T-helper 2 cell treated with Interferon-gamma antibody and Interleukin-4, amounts not matched to agents 5 μg/mL and 100 μg/mL, for 36 hours (primary cell): Measurements from ENCODE around the gene L3MBTL3.
"Not testable (repeated sequence)": the region's sequence is repeated elsewhere in the genome, so short reads cannot be mapped to it uniquely, and the experiment has no call there.

ENCODE experiments used
- DNase-seq: peaks from one replicate; pipeline ENCODE4 v3.0.0; 2021; ENCODE audit warnings: low spot score
- H3K27ac Mint-ChIP-seq: one replicate; pipeline ENCODE4 v1.8.0; 2021; ENCODE audit warnings: mild to moderate bottlenecking, mixed read lengths
- H3K27me3 Mint-ChIP-seq: one replicate; pipeline ENCODE4 v1.8.0; 2021; ENCODE audit warnings: low read depth, mixed read lengths
- H3K36me3 Mint-ChIP-seq: one replicate; pipeline ENCODE4 v1.8.0; 2021; ENCODE audit warnings: low read depth, mixed read lengths
- H3K4me1 Mint-ChIP-seq: one replicate; pipeline ENCODE4 v1.8.0; 2021; ENCODE audit warnings: low read depth, mixed read lengths
- H3K4me3 Mint-ChIP-seq: one replicate; pipeline ENCODE4 v1.8.0; 2022; ENCODE audit warnings: mild to moderate bottlenecking, moderate library complexity, mixed read lengths
- H3K9me3 Mint-ChIP-seq: one replicate; pipeline ENCODE4 v1.8.0; 2021; ENCODE audit warnings: mixed read lengths

L3MBTL3 gene

GRCh38 chr6:130070792-130071191, 52.4 kb downstream of the L3MBTL3 start:
- DNase-seq = no peak
- H3K4me3 Mint-ChIP-seq = no peak overlapping the region
- no peaks in the 10 kb centered on the region for H3K27me3 Mint-ChIP-seq
- peaks cover 5% of the 10 kb centered on the region for H3K4me1 Mint-ChIP-seq
- H3K9me3 Mint-ChIP-seq = no peaks in the 10 kb centered on the region
- no peak overlapping the region for H3K27ac Mint-ChIP-seq
- peaks cover 15% of the 10 kb centered on the region for H3K36me3 Mint-ChIP-seq

- no peaks in the 10 kb centered on the region for H3K9me3 Mint-ChIP-seq
- no peaks in the 10 kb centered on the region for H3K27me3 Mint-ChIP-seq
- no peak overlapping the region for H3K27ac Mint-ChIP-seq
- DNase-seq = no peak
- peaks cover 15% of the 10 kb centered on the region for H3K36me3 Mint-ChIP-seq
- H3K4me1 Mint-ChIP-seq = peaks cover 21% of the 10 kb centered on the region
- H3K4me3 Mint-ChIP-seq = no peak overlapping the region
These were observed 57.6 kb downstream of the L3MBTL3 start for GRCh38 chr6:130075879-130076460.

- H3K4me3 Mint-ChIP-seq = no peak overlapping the region
- peaks cover 21% of the 10 kb centered on the region for H3K4me1 Mint-ChIP-seq
- H3K27ac Mint-ChIP-seq = no peak overlapping the region
- H3K9me3 Mint-ChIP-seq = no peaks in the 10 kb centered on the region
- DNase-seq = no peak
- peaks cover 15% of the 10 kb centered on the region for H3K36me3 Mint-ChIP-seq
- H3K27me3 Mint-ChIP-seq = no peaks in the 10 kb centered on the region
These were observed 58.1 kb downstream of the L3MBTL3 start for GRCh38 chr6:130076512-130076911.

- Mint-ChIP-seq H3K9me3 (peaks cover 5% of the 10 kb centered on the region), H3K36me3 (peaks cover 37% of the 10 kb centered on the region), H3K4me1 (peaks cover 10% of the 10 kb centered on the region), H3K27ac (no peak overlapping the region), H3K4me3 (no peak overlapping the region), H3K27me3 (no peaks in the 10 kb centered on the region)
- no peak for DNase-seq
These were observed 72.4 kb downstream of the L3MBTL3 start for GRCh38 chr6:130090796-130091195.

- Mint-ChIP-seq H3K4me3 (no peak overlapping the region), H3K4me1 (peaks cover 20% of the 10 kb centered on the region), H3K36me3 (peaks cover 34% of the 10 kb centered on the region), H3K27ac (no peak overlapping the region), H3K9me3 (peaks cover 5% of the 10 kb centered on the region), H3K27me3 (no peaks in the 10 kb centered on the region)
- DNase-seq = no peak
These were observed 75.2 kb downstream of the L3MBTL3 start for GRCh38 chr6:130093546-130093945.

GRCh38 chr6:130098317-130098716, 79.9 kb downstream of the L3MBTL3 start:
- Mint-ChIP-seq H3K4me1 (peaks cover 14% of the 10 kb centered on the region), H3K9me3 (no peaks in the 10 kb centered on the region), H3K4me3 (no peak overlapping the region), H3K27me3 (no peaks in the 10 kb centered on the region), H3K36me3 (peaks cover 22% of the 10 kb centered on the region), H3K27ac (no peak overlapping the region)
- no peak for DNase-seq

GRCh38 chr6:130099119-130099518, 80.7 kb downstream of the L3MBTL3 start:
- Mint-ChIP-seq H3K4me1 (peaks cover 11% of the 10 kb centered on the region), H3K27ac (no peak overlapping the region), H3K36me3 (peaks cover 18% of the 10 kb centered on the region), H3K4me3 (no peak overlapping the region), H3K9me3 (no peaks in the 10 kb centered on the region), H3K27me3 (no peaks in the 10 kb centered on the region)
- no peak for DNase-seq

GRCh38 chr6:130105996-130106704, 87.8 kb downstream of the L3MBTL3 start:
- DNase-seq = no peak
- Mint-ChIP-seq H3K27me3 (no peaks in the 10 kb centered on the region), H3K36me3 (peaks cover 38% of the 10 kb centered on the region), H3K9me3 (peaks cover 16% of the 10 kb centered on the region), H3K4me1 (peaks cover 2% of the 10 kb centered on the region), H3K4me3 (no peak overlapping the region), H3K27ac (no peak overlapping the region)

- peaks cover 32% of the 10 kb centered on the region for H3K36me3 Mint-ChIP-seq
- H3K9me3 Mint-ChIP-seq = peaks cover 16% of the 10 kb centered on the region
- peaks cover 2% of the 10 kb centered on the region for H3K4me1 Mint-ChIP-seq
- DNase-seq = no peak
- H3K27ac Mint-ChIP-seq = no peak overlapping the region
- no peak overlapping the region for H3K4me3 Mint-ChIP-seq
- no peaks in the 10 kb centered on the region for H3K27me3 Mint-ChIP-seq
These were observed 89.3 kb downstream of the L3MBTL3 start for GRCh38 chr6:130107710-130108109.

- Mint-ChIP-seq H3K9me3 (peaks cover 16% of the 10 kb centered on the region), H3K4me1 (peaks cover 2% of the 10 kb centered on the region), H3K4me3 (no peak overlapping the region), H3K36me3 (peaks cover 30% of the 10 kb centered on the region), H3K27me3 (no peaks in the 10 kb centered on the region), H3K27ac (no peak overlapping the region)
- DNase-seq = no peak
These were observed 92.7 kb downstream of the L3MBTL3 start for GRCh38 chr6:130111031-130111430.

GRCh38 chr6:130113201-130113710, 94.9 kb downstream of the L3MBTL3 start:
- no peaks in the 10 kb centered on the region for H3K27me3 Mint-ChIP-seq
- H3K4me3 Mint-ChIP-seq = no peak overlapping the region
- DNase-seq = no peak
- H3K9me3 Mint-ChIP-seq = peaks cover 16% of the 10 kb centered on the region
- H3K27ac Mint-ChIP-seq = no peak overlapping the region
- peaks cover 5% of the 10 kb centered on the region for H3K4me1 Mint-ChIP-seq
- peaks cover 23% of the 10 kb centered on the region for H3K36me3 Mint-ChIP-seq

GRCh38 chr6:130115036-130115435, 96.7 kb downstream of the L3MBTL3 start:
- H3K36me3 Mint-ChIP-seq = peaks cover 15% of the 10 kb centered on the region
- H3K27me3 Mint-ChIP-seq = no peaks in the 10 kb centered on the region
- no peak overlapping the region for H3K4me3 Mint-ChIP-seq
- DNase-seq = no peak
- peaks cover 4% of the 10 kb centered on the region for H3K9me3 Mint-ChIP-seq
- H3K27ac Mint-ChIP-seq = no peak overlapping the region
- H3K4me1 Mint-ChIP-seq = peaks cover 2% of the 10 kb centered on the region

GRCh38 chr6:130116273-130116672, 97.9 kb downstream of the L3MBTL3 start:
- no peak for DNase-seq
- Mint-ChIP-seq H3K27me3 (no peaks in the 10 kb centered on the region), H3K27ac (no peak overlapping the region), H3K4me1 (peaks cover 5% of the 10 kb centered on the region), H3K4me3 (no peak overlapping the region), H3K9me3 (no peaks in the 10 kb centered on the region), H3K36me3 (peaks cover 9% of the 10 kb centered on the region)

- H3K9me3 Mint-ChIP-seq, H3K36me3 Mint-ChIP-seq, DNase-seq, H3K27me3 Mint-ChIP-seq, H3K27ac Mint-ChIP-seq, H3K4me1 Mint-ChIP-seq, H3K4me3 Mint-ChIP-seq: not testable (repeated sequence)
These were observed 98.9 kb downstream of the L3MBTL3 start for GRCh38 chr6:130117187-130117701.
